ENCODE data around the gene TARBP1.

- TF ChIP-seq ZNF274 (IDR thresholded peaks at IDR 0.05; ENCODE audit: low read depth, low read length) (no peak), YY1 (IDR thresholded peaks at IDR 0.05; ENCODE audit: insufficient read depth, insufficient read length) (no peak), SUZ12 (IDR thresholded peaks at IDR 0.05; ENCODE audit: extremely low read depth, insufficient read depth, insufficient read length) (no peak)
These were observed 20.9 kb upstream of the TARBP1 start for GRCh38 chr1:234499943-234500245.

Data from NT2/D1 (cell line).